Right lobe of liver (tissue), 6 donors: ENCODE data around the gene PPDPF. TPM values are rescaled to one million over a fixed set of nuclear protein-coding genes. Genes with fewer than 3 reads are reported as not detected.
A peak's percentile ranks its signal among the peaks of the same experiment; 100 is the strongest.

Experiments used
- ATAC-seq, 4 donors: fragments of 200-7000 bp; cut with Tn5 transposase; one replicate each; pipeline ENCODE4 v1.9.1; 2020; ENCODE audit warnings: mild to moderate bottlenecking in 4 of 4, moderate library complexity in 4 of 4
- DNase-seq, 3 donors: peaks; one replicate each; pipeline ENCODE4 v3.0.0-alpha.2; 2020
- H3K27ac ChIP-seq, 3 donors: fragments of 200-600 bp; one replicate each; pipeline ENCODE4 v1.8.0; 2022
- H3K27me3 ChIP-seq, 2 donors: fragments of 200-600 bp; one replicate each; pipeline ENCODE4 v1.8.0; 2022
- H3K36me3 ChIP-seq, 4 donors: fragments of 200-600 bp; sonication (generic) in 1 of 4; one replicate each; pipeline versions ENCODE4 v1.5.1 to v1.8.0; 2017 to 2022; ENCODE audit warnings: control low read depth in 1 of 4
- H3K4me1 ChIP-seq, 4 donors: fragments of 200-600 bp; sonication (generic) in 1 of 4; one replicate each; pipeline versions ENCODE4 v1.5.1 to v1.8.0; 2017 to 2022; ENCODE audit warnings: control low read depth in 1 of 4
- H3K4me3 ChIP-seq, 3 donors: fragments of 200-600 bp; one replicate each; pipeline ENCODE4 v1.8.0; 2022
- H3K9me3 ChIP-seq, 4 donors: fragments of 200-600 bp; sonication (generic) in 1 of 4; one replicate each; pipeline versions ENCODE4 v1.5.1 to v1.8.0; 2017 to 2022; ENCODE audit warnings: control low read depth in 1 of 4
- POLR2A ChIP-seq: fragments of 450-650 bp; IDR thresholded peaks from one replicate; pipeline ENCODE4 v1.6.1; 2017; ENCODE audit warnings: antibody characterized with exemption, mild to moderate bottlenecking
- WGBS: methylation state at CpG from one replicate; pipeline ENCODE4 v1.1.6; 2018; ENCODE audit warnings: low coverage, low lambda C conversion rate; ENCODE audit not compliant: insufficient coverage; ENCODE audit errors: missing lambda C conversion rate; 5-methylcytosine and 5-hydroxymethylcytosine counted together
- intact Hi-C, 2 donors: fragments of 100-400 bp; cut with DNase I; formaldehyde crosslinking; loops; one replicate each; pipeline versions ENCODE4 v1.11.2 to v1.14.1; 2022
- total RNA-seq, 6 experiments: library from RNA; depleted of rRNA in 2 of 6; stranded (reverse); fragments of >200 nt in 2 of 6; fragmentation: NEBNext Ultra II Directional in 3 of 6; extraction: Animal tissue kit (Norgen Biotek cat#: 25700) in 3 of 6; gene quantifications; one replicate each; pipeline versions ENCODE4 v1.1.0 to v1.2.4, GENCODE V29; 2016 to 2023
- TF ChIP-seq, protein P1 (sequence below), 4 donors: fragments of 200-600 bp in 3 of 4; fragments of 450-650 bp in 1 of 4; IDR thresholded peaks; one replicate each; pipeline versions ENCODE4 v1.5.1 to v1.8.0; 2016 to 2022; ENCODE audit warnings: antibody characterized with exemption in 4 of 4, mild to moderate bottlenecking in 2 of 4
- donor health status: DM: no; HTN: yes; CAD: no.
- donor health status: DM: no; HTN: no; CAD: no.
- donor health status: DM: no; HTN: no; CAD: no.
- donor health status: DM: no; HTN: yes; CAD: no.
- donor health status: DM: no; HTN: yes; CAD: no.

PPDPF gene
- total RNA-seq, 6 experiments from 2014 or later: 50.2 to 99.4 (median 76.7) TPM

DNA sequence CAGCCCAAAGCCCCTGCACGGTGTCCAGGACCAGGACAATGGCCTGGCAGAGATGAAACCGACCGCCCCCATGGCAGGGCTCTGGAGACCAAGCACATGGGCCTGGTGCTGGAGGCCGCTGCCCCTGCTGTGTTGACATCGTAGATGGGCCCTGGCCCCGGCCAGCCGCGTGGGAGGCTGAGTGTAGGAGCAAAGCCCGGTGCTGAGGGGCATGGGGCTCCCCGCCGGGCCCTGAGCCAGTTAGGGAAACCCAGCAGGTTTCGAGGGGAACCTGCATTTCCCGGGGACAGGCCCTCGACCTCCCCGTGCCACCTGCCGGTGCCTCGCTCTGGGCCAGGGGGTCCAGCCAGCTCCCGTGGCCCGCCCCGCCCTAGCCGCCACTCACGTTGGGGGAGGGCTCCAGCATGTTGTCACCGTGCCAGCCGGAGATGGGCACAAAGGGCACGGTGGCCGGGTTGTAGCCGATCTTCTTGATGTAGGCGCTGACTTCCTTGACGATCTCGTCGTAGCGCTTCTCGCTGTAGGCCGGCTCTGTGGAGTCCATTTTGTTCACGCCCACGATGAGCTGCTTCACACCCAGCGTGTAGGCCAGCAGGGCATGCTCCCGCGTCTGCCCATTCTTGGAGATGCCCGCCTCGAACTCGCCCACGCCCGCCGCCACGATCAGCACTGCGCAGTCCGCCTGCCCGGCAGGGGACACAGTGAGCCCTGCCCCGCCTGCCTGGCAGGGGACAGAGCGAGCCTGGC lies 26.0 kb upstream of the PPDPF start:
- Histone ChIP-seq H3K9me3 (no peaks in the 10 kb centered on the region), H3K27me3 (peaks cover 0 to 7% of the 10 kb centered on the region in 2 donors), H3K36me3 (no peaks in the 10 kb centered on the region), H3K4me1 (no peaks in the 10 kb centered on the region), H3K4me3 (no peak overlapping the region), H3K27ac (no peak overlapping the region)
- intact Hi-C loops: no loop called here
- no peak for TF ChIP-seq POLR2A
- TF ChIP-seq, protein P1, sequence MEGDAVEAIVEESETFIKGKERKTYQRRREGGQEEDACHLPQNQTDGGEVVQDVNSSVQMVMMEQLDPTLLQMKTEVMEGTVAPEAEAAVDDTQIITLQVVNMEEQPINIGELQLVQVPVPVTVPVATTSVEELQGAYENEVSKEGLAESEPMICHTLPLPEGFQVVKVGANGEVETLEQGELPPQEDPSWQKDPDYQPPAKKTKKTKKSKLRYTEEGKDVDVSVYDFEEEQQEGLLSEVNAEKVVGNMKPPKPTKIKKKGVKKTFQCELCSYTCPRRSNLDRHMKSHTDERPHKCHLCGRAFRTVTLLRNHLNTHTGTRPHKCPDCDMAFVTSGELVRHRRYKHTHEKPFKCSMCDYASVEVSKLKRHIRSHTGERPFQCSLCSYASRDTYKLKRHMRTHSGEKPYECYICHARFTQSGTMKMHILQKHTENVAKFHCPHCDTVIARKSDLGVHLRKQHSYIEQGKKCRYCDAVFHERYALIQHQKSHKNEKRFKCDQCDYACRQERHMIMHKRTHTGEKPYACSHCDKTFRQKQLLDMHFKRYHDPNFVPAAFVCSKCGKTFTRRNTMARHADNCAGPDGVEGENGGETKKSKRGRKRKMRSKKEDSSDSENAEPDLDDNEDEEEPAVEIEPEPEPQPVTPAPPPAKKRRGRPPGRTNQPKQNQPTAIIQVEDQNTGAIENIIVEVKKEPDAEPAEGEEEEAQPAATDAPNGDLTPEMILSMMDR (IDR thresholded peaks at IDR 0.05): no peak
- ATAC-seq: no peak
- peak in 1 of 3 donors; percentile 52 for DNase-seq
- 88% methylated on average over 10 of the region's 51 CpGs for WGBS

DNA sequence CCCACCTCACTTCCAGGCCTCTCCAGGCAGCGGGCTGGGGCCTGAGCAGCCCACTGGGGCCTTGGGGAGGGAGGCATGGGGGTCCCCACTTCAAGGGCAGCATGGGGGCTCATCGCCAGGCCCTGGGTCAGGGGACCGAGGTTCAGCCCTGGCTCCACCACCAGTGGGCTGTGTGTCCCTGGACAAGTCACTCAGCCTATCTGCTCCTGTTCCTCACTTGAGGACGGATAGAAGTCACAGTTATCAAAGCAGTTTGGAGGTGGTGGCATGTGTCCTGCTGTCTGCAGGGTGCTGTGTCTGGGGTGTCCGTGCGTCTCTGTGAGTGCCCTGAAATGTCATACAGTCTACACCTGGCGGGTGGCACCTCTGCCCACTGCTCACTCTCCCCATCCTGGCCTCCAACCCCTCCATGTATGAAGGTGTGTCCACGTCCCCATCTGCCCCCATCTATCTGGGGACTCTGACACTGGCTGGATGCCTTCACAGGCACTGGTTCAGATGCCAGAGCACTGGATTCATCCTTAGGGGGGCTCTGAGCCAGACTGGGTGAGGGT lies 25.3 kb upstream of the PPDPF start:
- H3K36me3 ChIP-seq: no peaks in the 10 kb centered on the region
- intact Hi-C loops: no loop called here
- WGBS: 100% methylated on average over 1 of the region's 8 CpGs
- H3K4me1 ChIP-seq: no peaks in the 10 kb centered on the region
- DNase-seq (peak in 1 of 3 donors; percentile 36), ATAC-seq (no peak)
- H3K27ac ChIP-seq: no peak overlapping the region
- no peaks in the 10 kb centered on the region for H3K9me3 ChIP-seq
- TF ChIP-seq, protein P1 (IDR thresholded peaks at IDR 0.05): no peak
- TF ChIP-seq POLR2A: no peak
- peaks cover 0 to 7% of the 10 kb centered on the region in 2 donors for H3K27me3 ChIP-seq
- no peak overlapping the region for H3K4me3 ChIP-seq

DNA sequence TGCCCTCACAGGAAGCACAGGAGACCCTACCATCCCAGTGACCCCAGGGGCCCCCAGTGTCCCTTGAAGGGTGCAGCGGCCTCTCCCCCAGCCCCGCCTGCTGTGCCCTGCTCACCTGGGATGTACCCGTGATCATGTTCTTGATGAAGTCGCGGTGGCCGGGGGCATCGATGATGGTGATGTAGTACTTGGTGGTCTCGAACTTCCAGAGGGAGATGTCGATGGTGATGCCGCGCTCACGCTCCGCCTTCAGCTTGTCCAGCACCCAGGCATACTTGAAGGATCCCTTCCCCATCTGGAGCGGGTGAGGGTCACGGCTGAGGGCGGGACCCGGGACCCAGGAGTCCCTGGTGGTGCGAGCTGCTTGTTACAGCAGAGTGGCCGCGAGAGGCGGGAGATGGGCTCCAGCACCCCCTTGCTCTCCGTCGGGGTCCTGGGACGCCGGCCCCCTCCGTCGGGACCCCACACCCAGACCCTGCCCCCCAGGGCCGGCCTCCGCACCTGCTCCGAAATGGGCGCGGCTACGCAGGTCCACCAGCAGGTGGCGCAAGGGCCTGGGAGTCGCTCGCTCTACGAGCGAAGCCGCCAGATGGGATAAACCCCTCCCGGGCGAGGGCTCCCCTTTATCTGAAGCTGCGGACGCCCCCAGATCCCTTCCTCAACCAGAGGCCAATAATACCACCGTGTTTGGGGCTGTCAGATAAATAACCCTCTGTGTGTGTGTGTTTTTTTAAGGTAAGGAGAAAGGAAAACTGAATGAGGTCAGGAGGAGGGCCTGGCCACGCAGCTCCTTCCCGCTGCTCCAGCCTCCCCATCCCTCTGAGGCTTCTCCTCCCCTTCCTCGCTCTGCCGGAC lies 24.6 kb upstream of the PPDPF start:
- no peaks in the 10 kb centered on the region for H3K9me3 ChIP-seq
- ATAC-seq: peak; percentile 59 to 84 (median 77)
- peak overlapping the region in 2 of 3 donors; percentile 17 to 33 for H3K4me3 ChIP-seq
- no peaks in the 10 kb centered on the region for H3K4me1 ChIP-seq
- H3K27ac ChIP-seq: no peak overlapping the region
- intact Hi-C loops: no loop called here
- no peaks in the 10 kb centered on the region for H3K36me3 ChIP-seq
- peaks cover 0 to 7% of the 10 kb centered on the region in 2 donors for H3K27me3 ChIP-seq
- peak; percentile 73 to 78 (median 77) for DNase-seq
- no peak for TF ChIP-seq POLR2A
- TF ChIP-seq, protein P1 (IDR thresholded peaks at IDR 0.05): peak; percentile 86 to 98 (median 94)
- 5% methylated on average over 8 of the region's 48 CpGs for WGBS

DNA sequence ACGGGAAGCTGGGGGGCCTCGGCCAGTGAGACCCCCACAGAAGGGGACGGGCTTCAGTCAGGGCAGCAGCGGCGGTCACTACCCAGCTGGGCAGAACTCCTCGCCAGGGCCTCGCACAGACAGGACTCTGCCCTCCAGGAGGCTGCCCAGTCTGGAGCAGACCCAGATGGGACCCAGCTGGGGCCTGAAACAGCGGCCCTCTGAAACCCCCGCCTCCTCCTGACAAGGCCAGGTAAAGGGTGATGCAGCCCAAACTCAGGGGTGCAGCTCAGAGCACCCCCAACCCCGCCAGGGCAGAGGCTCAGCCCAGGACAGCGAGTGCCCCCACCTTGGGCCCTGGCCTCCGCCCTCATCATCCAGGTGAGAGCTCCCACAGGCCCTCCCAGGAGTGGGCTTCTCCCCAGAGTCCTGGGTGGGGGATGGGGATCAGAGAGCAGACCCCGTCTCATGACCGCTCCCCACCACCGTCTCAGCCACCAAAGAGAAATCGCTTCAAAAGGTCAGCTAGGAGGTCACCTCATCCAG lies 23.9 kb upstream of the PPDPF start:
- Histone ChIP-seq H3K36me3 (no peaks in the 10 kb centered on the region), H3K27me3 (peaks cover 0 to 7% of the 10 kb centered on the region in 2 donors), H3K4me3 (peak overlapping the region in 2 of 3 donors; percentile 17 to 33), H3K9me3 (no peaks in the 10 kb centered on the region), H3K27ac (no peak overlapping the region), H3K4me1 (no peaks in the 10 kb centered on the region)
- WGBS: no CpG with 5 or more reads among the region's 16 CpGs
- no peak for TF ChIP-seq POLR2A
- TF ChIP-seq, protein P1 (IDR thresholded peaks at IDR 0.05): no peak
- peak; percentile 24 to 65 (median 48) for ATAC-seq
- DNase-seq: peak in 2 of 3 donors; percentile 50 to 59
- intact Hi-C loops: no loop called here
